Trophoblast cell (in vitro differentiated cells and primary cell): Measurements from ENCODE around the gene ZBTB16.

ENCODE experiments used
- DNase-seq, 2 donors: peaks; one replicate each; pipeline ENCODE4 v3.0.0-alpha.2; 2016
- H2AFZ ChIP-seq: 2 replicates; pipeline ENCODE4 v1.6.1; 2013; ENCODE audit warnings: low read length, moderate library complexity, mild to moderate bottlenecking; ENCODE audit not compliant: insufficient read depth, poor library complexity
- H2AK5ac ChIP-seq: 2 replicates; pipeline ENCODE4 v1.6.1; 2013; ENCODE audit warnings: mild to moderate bottlenecking, low read length
- H2BK120ac ChIP-seq: 2 replicates; pipeline ENCODE4 v1.6.1; 2013; ENCODE audit warnings: low read length, mild to moderate bottlenecking, moderate library complexity; ENCODE audit not compliant: insufficient read depth, poor library complexity
- H2BK12ac ChIP-seq: 2 replicates; pipeline ENCODE4 v1.6.1; 2013; ENCODE audit warnings: mild to moderate bottlenecking, low read length, moderate library complexity
- H2BK5ac ChIP-seq: 2 replicates; pipeline ENCODE4 v1.6.1; 2013; ENCODE audit warnings: low read length, low read depth, moderate library complexity, mild to moderate bottlenecking; ENCODE audit not compliant: poor library complexity
- H3K14ac ChIP-seq: 2 replicates; pipeline ENCODE4 v1.6.1; 2013; ENCODE audit warnings: mild to moderate bottlenecking, low read length
- H3K18ac ChIP-seq: 2 replicates; pipeline ENCODE4 v1.6.1; 2013; ENCODE audit warnings: mild to moderate bottlenecking, low read length
- H3K23ac ChIP-seq: 2 replicates; pipeline ENCODE4 v1.6.1; 2013; ENCODE audit warnings: low read length
- H3K27ac ChIP-seq: 2 replicates; pipeline ENCODE4 v1.5.1; 2013; ENCODE audit warnings: low read depth, mild to moderate bottlenecking, inconsistent platforms, low read length, moderate library complexity
- H3K27me3 ChIP-seq: 2 replicates; pipeline ENCODE4 v1.6.1; 2013; ENCODE audit warnings: inconsistent platforms, mild to moderate bottlenecking, low read length, moderate library complexity; ENCODE audit not compliant: insufficient read depth
- H3K36me3 ChIP-seq, 2 experiments: 1 replicate in 1 of 2; 2 replicates in 1 of 2; pipeline ENCODE4 v1.6.1; 2013; ENCODE audit warnings: low read length in 2 of 2, mild to moderate bottlenecking in 2 of 2, moderate library complexity in 1 of 2; ENCODE audit not compliant: insufficient read depth in 2 of 2, control insufficient read depth in 1 of 2
- H3K4ac ChIP-seq: 2 replicates; pipeline ENCODE4 v1.6.1; 2013; ENCODE audit warnings: low read depth, mild to moderate bottlenecking, low read length, moderate library complexity
- H3K4me1 ChIP-seq, 2 experiments: 1 replicate in 1 of 2; 2 replicates in 1 of 2; pipeline ENCODE4 v1.6.1; 2013; ENCODE audit warnings: low read length in 2 of 2, mild to moderate bottlenecking in 2 of 2, moderate library complexity in 1 of 2; ENCODE audit not compliant: insufficient read depth in 2 of 2, control insufficient read depth in 1 of 2
- H3K4me2 ChIP-seq: 2 replicates; pipeline ENCODE4 v1.6.1; 2013; ENCODE audit warnings: inconsistent platforms, mild to moderate bottlenecking, low read length, moderate library complexity
- H3K4me3 ChIP-seq: 2 replicates; pipeline ENCODE4 v1.5.1; 2013; ENCODE audit warnings: mild to moderate bottlenecking, low read depth, low read length, inconsistent platforms
- H3K79me1 ChIP-seq: one replicate; pipeline ENCODE4 v1.6.1; 2013; ENCODE audit warnings: low read length
- H3K79me2 ChIP-seq: 2 replicates; pipeline ENCODE4 v1.6.1; 2013; ENCODE audit warnings: low read length, mild to moderate bottlenecking; ENCODE audit not compliant: control insufficient read depth, insufficient read depth, poor library complexity
- H3K9ac ChIP-seq: 2 replicates; pipeline ENCODE4 v1.6.1; 2013; ENCODE audit warnings: mild to moderate bottlenecking, low read length
- H3K9me3 ChIP-seq: 2 replicates; pipeline ENCODE4 v1.6.1; 2013; ENCODE audit warnings: low read depth, mild to moderate bottlenecking, control low read depth, inconsistent platforms, low read length; ENCODE audit not compliant: insufficient read depth
- H4K12ac ChIP-seq: 2 replicates; pipeline ENCODE4 v1.6.1; 2013; ENCODE audit warnings: low read depth, mild to moderate bottlenecking, low read length, moderate library complexity
- H4K8ac ChIP-seq: 2 replicates; pipeline ENCODE4 v1.6.1; 2013; ENCODE audit warnings: low read depth, mild to moderate bottlenecking, low read length, moderate library complexity
- H4K91ac ChIP-seq: one replicate; pipeline ENCODE4 v1.6.1; 2013; ENCODE audit warnings: low read depth, mild to moderate bottlenecking, low read length, moderate library complexity
- WGBS: extraction: QIAGEN DNeasy Blood & Tissue Kit; methylation state at CpG from one replicate; pipeline ENCODE4 v1.1.7; 2013; ENCODE audit warnings: missing lambda C conversion rate; ENCODE audit not compliant: insufficient read length, insufficient coverage; ENCODE audit errors: extremely low coverage; 5-methylcytosine and 5-hydroxymethylcytosine counted together

ZBTB16 gene

GRCh38 chr11:114057147-114057546, 2.4 kb upstream of the ZBTB16 start:
- Histone ChIP-seq H2BK12ac (no peak overlapping the region), H3K79me2 (no peaks in the 10 kb centered on the region), H4K12ac (no peak overlapping the region), H3K4me3 (no peak overlapping the region), H3K79me1 (peaks cover 3% of the 10 kb centered on the region), H4K91ac (no peak overlapping the region), H3K4ac (no peak overlapping the region), H3K27me3 (peaks cover 49% of the 10 kb centered on the region), H3K9me3 (peaks cover 4% of the 10 kb centered on the region), H3K4me1 (peaks cover 16 to 20% of the 10 kb centered on the region in 2 experiments), H3K9ac (no peak overlapping the region), H3K36me3 (no peaks in the 10 kb centered on the region), H2AK5ac (no peak overlapping the region), H3K4me2 (no peak overlapping the region), H3K23ac (no peak overlapping the region), H2BK120ac (no peak overlapping the region), H2AFZ (no peak overlapping the region), H3K18ac (no peak overlapping the region), H3K27ac (no peak overlapping the region), H4K8ac (no peak overlapping the region), H2BK5ac (no peak overlapping the region), H3K14ac (no peak overlapping the region)
- DNase-seq = no peak
- WGBS = no CpG with 5 or more reads among the region's 7 CpGs

GRCh38 chr11:114057605-114058004, 1.9 kb upstream of the ZBTB16 start:
- Histone ChIP-seq H3K23ac (no peak overlapping the region), H3K4ac (no peak overlapping the region), H3K4me3 (no peak overlapping the region), H3K27me3 (peaks cover 52% of the 10 kb centered on the region), H3K9me3 (peaks cover 4% of the 10 kb centered on the region), H3K4me2 (no peak overlapping the region), H2BK5ac (no peak overlapping the region), H3K9ac (no peak overlapping the region), H3K27ac (no peak overlapping the region), H3K4me1 (peaks cover 16 to 20% of the 10 kb centered on the region in 2 experiments), H2AFZ (no peak overlapping the region), H3K36me3 (no peaks in the 10 kb centered on the region), H4K91ac (no peak overlapping the region), H2BK120ac (no peak overlapping the region), H3K79me2 (no peaks in the 10 kb centered on the region), H3K79me1 (peaks cover 3% of the 10 kb centered on the region), H2AK5ac (no peak overlapping the region), H3K18ac (no peak overlapping the region), H3K14ac (no peak overlapping the region), H2BK12ac (no peak overlapping the region), H4K8ac (no peak overlapping the region), H4K12ac (no peak overlapping the region)
- no CpG with 5 or more reads among the region's 1 CpG for WGBS
- no peak for DNase-seq

GRCh38 chr11:114058026-114058706, 1.3 kb upstream of the ZBTB16 start:
- Histone ChIP-seq H3K4me3 (no peak overlapping the region), H3K4ac (no peak overlapping the region), H4K8ac (no peak overlapping the region), H3K27me3 (peaks cover 58% of the 10 kb centered on the region), H3K14ac (no peak overlapping the region), H4K12ac (no peak overlapping the region), H3K4me2 (peak overlapping the region; percentile 48), H3K9ac (no peak overlapping the region), H3K18ac (no peak overlapping the region), H3K79me2 (no peaks in the 10 kb centered on the region), H4K91ac (no peak overlapping the region), H2AFZ (no peak overlapping the region), H3K27ac (no peak overlapping the region), H2BK12ac (no peak overlapping the region), H3K79me1 (peaks cover 3% of the 10 kb centered on the region), H3K36me3 (no peaks in the 10 kb centered on the region), H3K9me3 (peaks cover 6% of the 10 kb centered on the region), H3K23ac (no peak overlapping the region), H2AK5ac (no peak overlapping the region), H2BK120ac (no peak overlapping the region), H2BK5ac (no peak overlapping the region), H3K4me1 (peaks cover 16 to 20% of the 10 kb centered on the region in 2 experiments)
- DNase-seq = peak; percentile 16 to 45
- whole genome bisulfite sequencing = no CpG with 5 or more reads among the region's 25 CpGs

- H3K9ac ChIP-seq = no peak overlapping the region
- H2BK5ac ChIP-seq = no peak overlapping the region
- whole genome bisulfite sequencing = no CpG with 5 or more reads among the region's 25 CpGs
- no peak overlapping the region for H3K27ac ChIP-seq
- no peak overlapping the region for H4K12ac ChIP-seq
- H3K14ac ChIP-seq = no peak overlapping the region
- H4K8ac ChIP-seq = no peak overlapping the region
- no peak overlapping the region for H2BK12ac ChIP-seq
- H2BK120ac ChIP-seq = no peak overlapping the region
- no peak for DNase-seq
- H3K4ac ChIP-seq = no peak overlapping the region
- peaks cover 60% of the 10 kb centered on the region for H3K27me3 ChIP-seq
- H3K79me2 ChIP-seq = no peaks in the 10 kb centered on the region
- no peak overlapping the region for H2AK5ac ChIP-seq
- H3K4me3 ChIP-seq = no peak overlapping the region
- H3K4me2 ChIP-seq = peak overlapping the region; percentile 48
- H4K91ac ChIP-seq = no peak overlapping the region
- H3K18ac ChIP-seq = no peak overlapping the region
- peaks cover 3% of the 10 kb centered on the region for H3K79me1 ChIP-seq
- H2AFZ ChIP-seq = no peak overlapping the region
- peaks cover 16 to 20% of the 10 kb centered on the region in 2 experiments for H3K4me1 ChIP-seq
- H3K9me3 ChIP-seq = peaks cover 11% of the 10 kb centered on the region
- H3K36me3 ChIP-seq = no peaks in the 10 kb centered on the region
- H3K23ac ChIP-seq = no peak overlapping the region
Observed at GRCh38 chr11:114058871-114059277, 637 bp upstream of the ZBTB16 start.
